ENCODE data around the gene CFB.

The CFB gene

DNA sequence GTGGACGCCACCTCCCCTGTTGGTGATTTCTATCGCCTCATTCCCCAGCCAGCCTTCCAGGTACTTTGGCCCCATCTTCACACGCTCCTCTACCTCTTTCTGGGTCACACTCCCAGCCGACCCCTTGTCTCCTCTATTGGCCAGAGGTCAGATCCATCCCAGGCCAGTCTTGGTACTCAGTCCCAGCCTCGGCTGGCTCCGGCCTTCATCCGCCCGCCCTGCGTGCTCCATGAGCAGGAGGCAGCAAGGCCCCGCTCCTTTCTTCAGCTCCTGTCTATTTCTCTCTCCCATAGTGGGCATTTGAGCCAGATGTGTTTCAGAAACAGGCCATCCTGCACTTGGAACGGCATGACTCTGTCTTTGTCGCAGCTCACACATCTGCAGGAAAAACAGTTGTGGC, 15.7 kb downstream of the CFB start:
- H3K4me1 ChIP-seq, result peaks cover 0 to 27% (median 21%) of the 10 kb centered on the region in 4 donors
- TF ChIP-seq, protein P1, sequence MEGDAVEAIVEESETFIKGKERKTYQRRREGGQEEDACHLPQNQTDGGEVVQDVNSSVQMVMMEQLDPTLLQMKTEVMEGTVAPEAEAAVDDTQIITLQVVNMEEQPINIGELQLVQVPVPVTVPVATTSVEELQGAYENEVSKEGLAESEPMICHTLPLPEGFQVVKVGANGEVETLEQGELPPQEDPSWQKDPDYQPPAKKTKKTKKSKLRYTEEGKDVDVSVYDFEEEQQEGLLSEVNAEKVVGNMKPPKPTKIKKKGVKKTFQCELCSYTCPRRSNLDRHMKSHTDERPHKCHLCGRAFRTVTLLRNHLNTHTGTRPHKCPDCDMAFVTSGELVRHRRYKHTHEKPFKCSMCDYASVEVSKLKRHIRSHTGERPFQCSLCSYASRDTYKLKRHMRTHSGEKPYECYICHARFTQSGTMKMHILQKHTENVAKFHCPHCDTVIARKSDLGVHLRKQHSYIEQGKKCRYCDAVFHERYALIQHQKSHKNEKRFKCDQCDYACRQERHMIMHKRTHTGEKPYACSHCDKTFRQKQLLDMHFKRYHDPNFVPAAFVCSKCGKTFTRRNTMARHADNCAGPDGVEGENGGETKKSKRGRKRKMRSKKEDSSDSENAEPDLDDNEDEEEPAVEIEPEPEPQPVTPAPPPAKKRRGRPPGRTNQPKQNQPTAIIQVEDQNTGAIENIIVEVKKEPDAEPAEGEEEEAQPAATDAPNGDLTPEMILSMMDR (IDR thresholded peaks at IDR 0.05), result no peak
- DNase-seq, result no peak
- H3K4me3 ChIP-seq, result no peak overlapping the region
- no peak overlapping the region for H3K27ac ChIP-seq
- no peaks in the 10 kb centered on the region for H3K27me3 ChIP-seq
- H3K36me3 ChIP-seq, result peaks cover 52 to 70% (median 66%) of the 10 kb centered on the region in 3 donors
- intact Hi-C loops (cut with DNase I; ENCODE audit: low total_unique reads), result no loop called here
- no peaks in the 10 kb centered on the region for H3K9me3 ChIP-seq

DNA sequence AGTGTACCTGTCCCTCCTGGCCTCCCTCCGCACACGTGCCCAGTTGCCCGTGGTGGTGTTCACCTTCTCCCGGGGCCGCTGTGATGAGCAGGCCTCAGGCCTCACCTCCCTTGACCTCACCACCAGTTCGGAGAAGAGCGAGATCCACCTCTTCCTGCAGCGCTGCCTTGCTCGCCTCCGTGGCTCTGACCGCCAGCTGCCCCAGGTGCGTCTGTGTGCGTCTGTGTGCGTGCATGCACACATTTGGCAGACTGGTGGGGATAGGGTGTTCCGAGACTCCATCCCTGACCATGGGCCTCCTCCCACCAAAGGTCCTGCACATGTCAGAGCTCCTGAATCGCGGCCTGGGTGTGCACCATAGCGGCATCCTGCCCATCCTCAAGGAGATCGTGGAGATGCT, 18.0 kb downstream of the CFB start:
- no peak for DNase-seq
- H3K27ac ChIP-seq, result no peak overlapping the region
- H3K4me1 ChIP-seq, result peaks cover 0 to 11% (median 9%) of the 10 kb centered on the region in 4 donors
- H3K36me3 ChIP-seq, result peaks cover 60 to 87% (median 84%) of the 10 kb centered on the region in 3 donors
- no peaks in the 10 kb centered on the region for H3K27me3 ChIP-seq
- no peaks in the 10 kb centered on the region for H3K9me3 ChIP-seq
- intact Hi-C loops (cut with DNase I; ENCODE audit: low total_unique reads), result no loop called here
- no peak overlapping the region for H3K4me3 ChIP-seq
- TF ChIP-seq, protein P1 (IDR thresholded peaks at IDR 0.05), result no peak

DNA sequence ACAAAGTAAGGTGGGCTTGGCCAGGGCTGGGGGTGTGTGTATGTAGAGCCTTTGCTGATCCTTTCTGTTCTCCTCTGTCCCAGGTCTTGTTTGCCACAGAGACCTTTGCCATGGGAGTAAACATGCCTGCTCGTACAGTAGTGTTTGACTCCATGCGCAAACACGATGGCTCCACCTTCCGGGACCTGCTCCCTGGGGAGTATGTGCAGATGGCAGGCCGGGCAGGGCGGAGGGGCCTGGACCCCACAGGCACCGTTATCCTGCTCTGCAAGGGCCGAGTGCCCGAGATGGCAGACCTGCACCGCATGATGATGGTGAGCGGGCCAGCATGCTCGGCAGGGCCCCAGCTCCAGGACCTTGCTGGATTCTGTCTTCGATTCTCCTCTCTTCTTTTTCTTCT, 19.8 kb downstream of the CFB start:
- Histone ChIP-seq H3K36me3 (peaks cover 60 to 100% (median 94%) of the 10 kb centered on the region in 3 donors), H3K27ac (no peak overlapping the region), H3K4me3 (no peak overlapping the region), H3K27me3 (no peaks in the 10 kb centered on the region), H3K9me3 (no peaks in the 10 kb centered on the region), H3K4me1 (peaks cover 0 to 12% (median 9%) of the 10 kb centered on the region in 4 donors)
- TF ChIP-seq, protein P1 (IDR thresholded peaks at IDR 0.05), result no peak
- DNase-seq, result no peak
- intact Hi-C loops (cut with DNase I; ENCODE audit: low total_unique reads), result no loop called here

DNA sequence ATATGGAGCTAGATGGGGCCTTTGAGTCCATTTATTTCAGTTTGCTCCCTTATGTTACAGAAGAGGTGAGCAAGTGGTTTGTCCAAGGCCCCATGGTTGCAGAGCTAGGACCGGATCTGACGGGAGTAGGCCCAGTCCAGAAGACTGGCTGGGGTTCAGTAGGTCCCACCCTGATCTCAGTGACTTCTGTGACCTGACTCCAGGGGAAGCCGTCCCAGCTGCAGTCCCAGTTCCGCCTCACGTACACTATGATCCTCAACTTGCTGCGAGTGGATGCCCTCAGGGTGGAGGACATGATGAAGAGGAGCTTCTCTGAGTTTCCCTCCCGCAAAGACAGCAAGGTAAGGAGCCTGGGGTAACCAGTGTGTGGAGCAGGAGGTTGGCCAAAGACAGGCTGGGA, 20.6 kb downstream of the CFB start:
- intact Hi-C loops (cut with DNase I; ENCODE audit: low total_unique reads), result no loop called here

DNA sequence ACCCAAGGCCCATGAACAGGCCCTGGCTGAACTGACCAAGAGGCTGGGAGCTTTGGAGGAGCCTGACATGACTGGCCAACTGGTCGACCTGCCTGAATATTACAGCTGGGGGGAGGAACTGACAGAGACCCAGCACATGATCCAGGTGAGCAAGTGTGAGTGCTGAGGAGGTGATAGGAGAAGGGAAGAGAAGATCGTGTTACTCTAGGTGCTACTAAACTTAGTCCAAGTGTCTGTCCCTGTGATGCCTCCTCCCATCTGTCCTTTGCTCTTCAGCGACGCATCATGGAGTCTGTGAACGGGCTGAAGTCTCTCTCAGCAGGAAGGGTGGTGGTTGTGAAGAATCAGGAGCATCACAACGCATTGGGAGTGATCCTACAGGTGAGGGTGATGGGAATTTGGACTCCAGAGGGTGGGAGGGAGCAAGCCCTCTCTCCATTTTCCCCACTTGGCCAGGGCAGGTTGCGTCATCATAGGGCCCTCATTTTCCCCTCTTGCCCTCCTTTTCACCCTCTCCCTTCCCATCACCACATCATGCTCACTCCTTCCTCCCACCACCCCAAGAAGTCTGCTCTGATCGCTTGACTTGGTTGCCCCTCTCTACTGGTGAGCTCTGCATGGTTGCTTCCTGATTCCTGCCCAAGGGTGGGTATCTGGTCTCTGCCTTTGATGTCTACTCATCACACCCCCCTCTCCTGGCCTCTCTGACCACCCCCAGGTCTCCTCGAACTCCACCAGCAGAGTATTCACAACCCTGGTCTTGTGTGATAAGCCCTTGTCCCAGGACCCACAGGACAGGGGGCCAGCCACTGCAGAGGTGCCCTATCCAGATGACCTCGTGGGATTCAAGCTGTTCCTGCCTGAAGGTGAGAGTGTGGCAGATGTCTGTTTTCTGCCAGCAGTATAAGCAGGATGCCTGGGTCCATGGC, 21.4 kb downstream of the CFB start:
- no peaks in the 10 kb centered on the region for H3K27me3 ChIP-seq
- H3K9me3 ChIP-seq, result no peaks in the 10 kb centered on the region
- H3K4me3 ChIP-seq, result no peak overlapping the region
- intact Hi-C loops (cut with DNase I; ENCODE audit: low total_unique reads), result no loop called here
- peak in 1 of 2 donors; percentile 13 for DNase-seq
- peaks cover 50 to 84% (median 79%) of the 10 kb centered on the region in 3 donors for H3K36me3 ChIP-seq
- H3K4me1 ChIP-seq, result peaks cover 0 to 21% (median 16%) of the 10 kb centered on the region in 4 donors
- TF ChIP-seq, protein P1 (IDR thresholded peaks at IDR 0.05), result no peak
- H3K27ac ChIP-seq, result no peak overlapping the region

More for the DNA sequence above, 20.6 kb downstream of the CFB start:
- no peak overlapping the region for H3K27ac ChIP-seq
- H3K9me3 ChIP-seq, result no peaks in the 10 kb centered on the region
- TF ChIP-seq, protein P1 (IDR thresholded peaks at IDR 0.05), result no peak
- H3K4me3 ChIP-seq, result no peak overlapping the region
- DNase-seq, result no peak
- peaks cover 0 to 20% (median 15%) of the 10 kb centered on the region in 4 donors for H3K4me1 ChIP-seq
- peaks cover 57 to 92% (median 86%) of the 10 kb centered on the region in 3 donors for H3K36me3 ChIP-seq
- H3K27me3 ChIP-seq, result no peaks in the 10 kb centered on the region

All from tibial artery (tissue), 4 donors.